Astrocyte (in vitro differentiated cells and primary cell): ENCODE results near the gene XYLT1. TPM values are rescaled to one million over a fixed set of nuclear protein-coding genes. Genes with fewer than 3 reads are reported as not detected.

Experiments
- DNase-seq: peaks from one replicate; pipeline ENCODE4 v3.0.0-alpha.2; 2010; ENCODE audit warnings: low read depth
- FAIRE-seq: peaks from 2 replicates; lab custom pipeline; 2011; peaks lifted over from hg19 to GRCh38; lab: Jason Lieb, UNC
- H2AFZ ChIP-seq: 2 replicates; pipeline ENCODE4 v1.6.0; 2012; ENCODE audit warnings: low read depth, low read length, inconsistent platforms
- H3K27ac ChIP-seq: 2 replicates; pipeline ENCODE4 v1.5.1; 2011; ENCODE audit warnings: low read depth, low read length, inconsistent platforms
- H3K27me3 ChIP-seq: 2 replicates; pipeline ENCODE4 v1.6.0; 2011; ENCODE audit warnings: low read length, inconsistent platforms; ENCODE audit not compliant: insufficient read depth
- H3K36me3 ChIP-seq: 2 replicates; pipeline ENCODE4 v1.5.1; 2011; ENCODE audit warnings: low read length, inconsistent platforms; ENCODE audit not compliant: insufficient read depth
- H3K4me1 ChIP-seq: 2 replicates; pipeline ENCODE4 v1.5.1; 2011; ENCODE audit warnings: low read length, inconsistent platforms; ENCODE audit not compliant: insufficient read depth
- H3K4me2 ChIP-seq: 2 replicates; pipeline ENCODE4 v1.6.0; 2012; ENCODE audit warnings: low read length, inconsistent platforms
- H3K4me3 ChIP-seq: 2 replicates; pipeline ENCODE4 v1.5.1; 2011; ENCODE audit warnings: low read depth, mild to moderate bottlenecking, low read length, inconsistent platforms; ENCODE audit not compliant: insufficient read depth
- H3K79me2 ChIP-seq: 2 replicates; pipeline ENCODE4 v1.6.0; 2012; ENCODE audit warnings: mild to moderate bottlenecking, low read length, inconsistent platforms; ENCODE audit not compliant: insufficient read depth
- H3K9ac ChIP-seq: 2 replicates; pipeline ENCODE4 v1.6.0; 2012; ENCODE audit warnings: mild to moderate bottlenecking, low read length, inconsistent platforms
- H3K9me3 ChIP-seq: 2 replicates; pipeline ENCODE4 v1.5.1; 2012; ENCODE audit warnings: low read depth, mild to moderate bottlenecking, low read length, inconsistent platforms; ENCODE audit not compliant: insufficient read depth
- H4K20me1 ChIP-seq: 2 replicates; pipeline ENCODE4 v1.6.0; 2012; ENCODE audit warnings: low read length, inconsistent platforms; ENCODE audit not compliant: insufficient read depth
- H3K27ac Mint-ChIP-seq: one replicate; pipeline ENCODE4 v1.8.0; 2021; ENCODE audit warnings: mild to moderate bottlenecking, mixed read lengths; ENCODE audit not compliant: unreplicated experiment
- H3K27me3 Mint-ChIP-seq: one replicate; pipeline ENCODE4 v1.8.0; 2021; ENCODE audit warnings: low read depth, mixed read lengths; ENCODE audit not compliant: unreplicated experiment
- H3K36me3 Mint-ChIP-seq: one replicate; pipeline ENCODE4 v1.8.0; 2021; ENCODE audit warnings: low read depth, mixed read lengths; ENCODE audit not compliant: unreplicated experiment
- H3K4me1 Mint-ChIP-seq: one replicate; pipeline ENCODE4 v1.8.0; 2021; ENCODE audit warnings: low read depth, mixed read lengths; ENCODE audit not compliant: unreplicated experiment
- H3K4me3 Mint-ChIP-seq: one replicate; pipeline ENCODE4 v1.8.0; 2021; ENCODE audit warnings: mild to moderate bottlenecking, moderate library complexity, mixed read lengths; ENCODE audit not compliant: unreplicated experiment
- H3K9me3 Mint-ChIP-seq: one replicate; pipeline ENCODE4 v1.8.0; 2021; ENCODE audit warnings: mild to moderate bottlenecking, mixed read lengths; ENCODE audit not compliant: unreplicated experiment
- CTCF ChIP-seq: IDR thresholded peaks from 2 replicates; pipeline ENCODE4 v1.5.1; 2011; ENCODE audit warnings: low read depth, mild to moderate bottlenecking, inconsistent platforms, low read length, moderate library complexity; ENCODE audit not compliant: insufficient read depth
- EZH2 ChIP-seq: IDR thresholded peaks from 2 replicates; pipeline ENCODE4 v1.6.1; 2012; ENCODE audit warnings: mild to moderate bottlenecking, low read length, inconsistent platforms; ENCODE audit not compliant: insufficient read depth
- total RNA-seq: library from RNA; stranded (reverse); gene quantifications from 2 replicates; pipeline ENCODE4 v1.2.1, GENCODE V29; 2021

The XYLT1 gene
- total RNA-seq, 1 donor from 2014 or later: 22.9 TPM

GRCh38 chr16:17364319-17365210 is 106.2 kb downstream of the XYLT1 start:
- H3K27ac Mint-ChIP-seq: peak overlapping the region; percentile 23
- H3K36me3 ChIP-seq: no peaks in the 10 kb centered on the region
- H3K27me3 Mint-ChIP-seq: no peaks in the 10 kb centered on the region
- no peak overlapping the region for H3K4me3 Mint-ChIP-seq
- peaks cover 50% of the 10 kb centered on the region for H3K4me1 Mint-ChIP-seq
- no peaks in the 10 kb centered on the region for H3K9me3 Mint-ChIP-seq
- H4K20me1 ChIP-seq: peaks cover 96% of the 10 kb centered on the region
- TF ChIP-seq CTCF: no peak
- TF ChIP-seq EZH2: no peak
- peaks cover 67% of the 10 kb centered on the region for H3K79me2 ChIP-seq
- DNase-seq (peak; percentile 96), FAIRE-seq (peak; percentile 29)
- H3K9ac ChIP-seq: peak overlapping the region; percentile 67
- H3K4me3 ChIP-seq: no peak overlapping the region
- H3K4me1 ChIP-seq: peaks cover 53% of the 10 kb centered on the region
- H3K4me2 ChIP-seq: peak overlapping the region; percentile 60
- no peak overlapping the region for H2AFZ ChIP-seq
- peak overlapping the region; percentile 46 for H3K27ac ChIP-seq
- peaks cover 3% of the 10 kb centered on the region for H3K36me3 Mint-ChIP-seq
- no peaks in the 10 kb centered on the region for H3K9me3 ChIP-seq
- no peaks in the 10 kb centered on the region for H3K27me3 ChIP-seq

GRCh38 chr16:17362946-17363345 is 107.8 kb downstream of the XYLT1 start:
- Mint-ChIP-seq H3K9me3 (no peaks in the 10 kb centered on the region), H3K36me3 (peaks cover 3% of the 10 kb centered on the region), H3K4me3 (no peak overlapping the region), H3K27me3 (no peaks in the 10 kb centered on the region), H3K27ac (no peak overlapping the region), H3K4me1 (peaks cover 55% of the 10 kb centered on the region)
- Histone ChIP-seq H3K9ac (no peak overlapping the region), H3K4me3 (no peak overlapping the region), H4K20me1 (peaks cover 96% of the 10 kb centered on the region), H3K79me2 (peaks cover 57% of the 10 kb centered on the region), H3K27me3 (no peaks in the 10 kb centered on the region), H3K27ac (no peak overlapping the region), H3K4me2 (no peak overlapping the region), H2AFZ (no peak overlapping the region), H3K9me3 (no peaks in the 10 kb centered on the region), H3K4me1 (peaks cover 60% of the 10 kb centered on the region), H3K36me3 (no peaks in the 10 kb centered on the region)
- no peak for DNase-seq
- no peak for FAIRE-seq
- TF ChIP-seq CTCF (no peak), EZH2 (no peak)

DNA sequence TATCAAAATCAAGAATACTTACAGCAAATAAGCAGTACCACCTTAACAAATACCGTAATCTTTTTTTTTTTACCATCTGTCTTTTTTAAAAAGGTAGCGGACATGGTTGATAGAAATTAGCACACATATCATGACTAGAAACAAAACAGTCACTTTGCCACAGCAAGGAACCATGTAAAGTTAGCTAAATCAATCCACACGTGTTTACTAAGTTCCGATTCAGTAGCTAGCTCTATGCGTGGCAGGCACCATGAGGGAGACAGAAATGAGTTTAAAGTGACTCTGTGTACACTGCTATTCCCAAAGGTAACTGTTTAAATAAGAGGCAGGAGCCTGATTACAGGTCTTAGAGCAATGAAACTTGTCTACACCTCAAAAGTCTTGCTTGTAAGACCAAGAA is 108.6 kb downstream of the XYLT1 start:
- peaks cover 53% of the 10 kb centered on the region for H3K4me1 ChIP-seq
- H3K4me2 ChIP-seq: no peak overlapping the region
- H2AFZ ChIP-seq: no peak overlapping the region
- H3K27me3 Mint-ChIP-seq: no peaks in the 10 kb centered on the region
- peaks cover 95% of the 10 kb centered on the region for H4K20me1 ChIP-seq
- peaks cover 47% of the 10 kb centered on the region for H3K4me1 Mint-ChIP-seq
- no peak overlapping the region for H3K9ac ChIP-seq
- no peak for TF ChIP-seq CTCF
- no peak for TF ChIP-seq EZH2
- H3K36me3 ChIP-seq: no peaks in the 10 kb centered on the region
- no peak for FAIRE-seq
- peaks cover 54% of the 10 kb centered on the region for H3K79me2 ChIP-seq
- no peak for DNase-seq
- H3K9me3 ChIP-seq: no peaks in the 10 kb centered on the region
- peaks cover 3% of the 10 kb centered on the region for H3K36me3 Mint-ChIP-seq
- no peaks in the 10 kb centered on the region for H3K9me3 Mint-ChIP-seq
- no peak overlapping the region for H3K27ac ChIP-seq
- H3K4me3 ChIP-seq: no peak overlapping the region
- H3K27me3 ChIP-seq: no peaks in the 10 kb centered on the region
- no peak overlapping the region for H3K4me3 Mint-ChIP-seq
- H3K27ac Mint-ChIP-seq: no peak overlapping the region
